HepG2 (cell line): ENCODE data around the gene CD58. TPM values are rescaled to one million over a fixed set of nuclear protein-coding genes. Genes with fewer than 3 reads are reported as not detected.
A peak's percentile ranks its signal among the peaks of the same experiment; 100 is the strongest.

ENCODE experiments used
- BHLHE40 ChIP-seq: IDR thresholded peaks from 2 replicates; pipeline ENCODE4 v1.6.1; 2011; ENCODE audit warnings: low read length, improper control_type of control experiment
- DNMT3B ChIP-seq: conservative IDR thresholded peaks from 2 replicates; pipeline ENCODE4 v1.6.1; 2016; ENCODE audit warnings: missing biosample characterization, control low read depth
- FOXA1 ChIP-seq, 2 experiments: fragments of 450-650 bp in 1 of 2; sonication (generic) in 1 of 2; formaldehyde crosslinking in 1 of 2; IDR thresholded peaks; 2 replicates each; pipeline versions ENCODE4 v1.4.0 to v1.6.1; 2016 to 2020; ENCODE audit warnings: missing genetic modification reagents in 1 of 2
- MIXL1 ChIP-seq: IDR thresholded peaks from 2 replicates; pipeline ENCODE4 v1.6.1; 2016
- NCOA2 ChIP-seq: sonication (generic); formaldehyde crosslinking; IDR thresholded peaks from 2 replicates; pipeline ENCODE4 v1.8.0; 2022; ENCODE audit warnings: inconsistent platforms
- RNF2 ChIP-seq: fragments of 450-650 bp; conservative IDR thresholded peaks from 2 replicates; pipeline ENCODE4 v1.6.1; 2016; ENCODE audit warnings: low read depth
- ZNF567 ChIP-seq: sonication (generic); formaldehyde crosslinking; IDR thresholded peaks from 2 replicates; pipeline ENCODE4 v1.8.1; 2023; ENCODE audit warnings: mild to moderate bottlenecking, missing genetic modification reagents, borderline replicate concordance
- ZSCAN25 ChIP-seq: sonication (generic); formaldehyde crosslinking; IDR thresholded peaks from 2 replicates; pipeline ENCODE4 v1.8.0; 2022; ENCODE audit warnings: mild to moderate bottlenecking, missing genetic modification reagents
- polyA plus RNA-seq, 8 experiments: library from polyadenylated mRNA; depleted of rRNA in 3 of 8; stranded (reverse) in 7 of 8; unstranded in 1 of 8; fragments of >200 nt; fragmentation: Illumina TruSeq in 4 of 8; extraction: Trizol in 4 of 8; gene quantifications; 2 replicates each; pipeline versions ENCODE4 v1.2.1 to v1.2.3, GENCODE V29; 2011 to 2016; ENCODE audit warnings: low read depth in 4 of 8, missing spikeins in 1 of 8, mixed read lengths in 1 of 8; ENCODE audit not compliant: insufficient read depth in 1 of 8
- total RNA-seq, 5 experiments: library from RNA; depleted of rRNA; stranded (reverse); fragments of >200 nt; fragmentation: Illumina TruSeq; extraction: Trizol; gene quantifications; 2 replicates each; pipeline ENCODE4 v1.2.3, GENCODE V29; 2016; ENCODE audit warnings: low read depth in 1 of 5
- TF ChIP-seq, protein P1 (sequence below): sonication (generic); formaldehyde crosslinking; IDR thresholded peaks from one replicate; pipeline ENCODE4 v1.5.1; 2020; ENCODE audit warnings: mild to moderate bottlenecking, missing genetic modification reagents; ENCODE audit errors: not compliant biosample characterization
- TF ChIP-seq, protein P2 (sequence below): sonication (generic); formaldehyde crosslinking; IDR thresholded peaks from 2 replicates; pipeline ENCODE4 v1.5.0; 2020; ENCODE audit warnings: missing genetic modification reagents
- TF ChIP-seq, protein P3 (sequence below): sonication (generic); formaldehyde crosslinking; IDR thresholded peaks from 2 replicates; pipeline ENCODE4 v1.4.0; 2020; ENCODE audit warnings: missing genetic modification reagents
- TF ChIP-seq, protein P4 (sequence below): sonication (generic); IDR thresholded peaks from 2 replicates; pipeline ENCODE4 v1.6.1; 2016; ENCODE audit warnings: low read depth, borderline replicate concordance
- TF ChIP-seq, protein P5 (sequence below): sonication (generic); formaldehyde crosslinking; conservative IDR thresholded peaks from 2 replicates; pipeline ENCODE4 v1.8.0; 2022; ENCODE audit warnings: low read depth, missing genetic modification reagents

The CD58 gene
- total and polyA plus RNA-seq, 2 of the 13 experiments (the other 11 are each of a cell fraction or from before 2014, with no cell fraction given): 9.4 to 13.5 TPM

DNA sequence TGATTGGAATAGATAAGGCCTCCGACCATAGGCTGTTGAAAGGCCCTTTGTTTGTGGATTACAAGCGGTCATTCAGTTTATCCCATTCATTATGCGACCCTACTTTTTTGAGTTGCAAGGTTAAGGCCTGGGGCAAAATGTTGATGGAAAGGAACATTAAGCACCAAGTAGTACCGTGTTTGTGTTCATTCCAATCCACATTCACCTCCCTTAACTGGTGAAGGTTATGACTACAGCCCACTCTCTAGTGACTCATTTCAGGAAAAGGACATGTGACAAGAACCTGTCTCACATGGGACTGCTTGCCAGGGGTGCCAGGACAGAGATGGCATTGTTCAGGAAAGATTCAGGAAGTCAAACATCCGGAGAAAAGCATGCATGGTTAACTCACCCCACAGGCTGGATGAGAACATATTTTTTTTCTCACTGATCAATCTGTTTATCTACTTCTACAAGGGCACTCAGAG, 81.6 kb downstream of the CD58 start (continued):
- TF ChIP-seq, protein P1, sequence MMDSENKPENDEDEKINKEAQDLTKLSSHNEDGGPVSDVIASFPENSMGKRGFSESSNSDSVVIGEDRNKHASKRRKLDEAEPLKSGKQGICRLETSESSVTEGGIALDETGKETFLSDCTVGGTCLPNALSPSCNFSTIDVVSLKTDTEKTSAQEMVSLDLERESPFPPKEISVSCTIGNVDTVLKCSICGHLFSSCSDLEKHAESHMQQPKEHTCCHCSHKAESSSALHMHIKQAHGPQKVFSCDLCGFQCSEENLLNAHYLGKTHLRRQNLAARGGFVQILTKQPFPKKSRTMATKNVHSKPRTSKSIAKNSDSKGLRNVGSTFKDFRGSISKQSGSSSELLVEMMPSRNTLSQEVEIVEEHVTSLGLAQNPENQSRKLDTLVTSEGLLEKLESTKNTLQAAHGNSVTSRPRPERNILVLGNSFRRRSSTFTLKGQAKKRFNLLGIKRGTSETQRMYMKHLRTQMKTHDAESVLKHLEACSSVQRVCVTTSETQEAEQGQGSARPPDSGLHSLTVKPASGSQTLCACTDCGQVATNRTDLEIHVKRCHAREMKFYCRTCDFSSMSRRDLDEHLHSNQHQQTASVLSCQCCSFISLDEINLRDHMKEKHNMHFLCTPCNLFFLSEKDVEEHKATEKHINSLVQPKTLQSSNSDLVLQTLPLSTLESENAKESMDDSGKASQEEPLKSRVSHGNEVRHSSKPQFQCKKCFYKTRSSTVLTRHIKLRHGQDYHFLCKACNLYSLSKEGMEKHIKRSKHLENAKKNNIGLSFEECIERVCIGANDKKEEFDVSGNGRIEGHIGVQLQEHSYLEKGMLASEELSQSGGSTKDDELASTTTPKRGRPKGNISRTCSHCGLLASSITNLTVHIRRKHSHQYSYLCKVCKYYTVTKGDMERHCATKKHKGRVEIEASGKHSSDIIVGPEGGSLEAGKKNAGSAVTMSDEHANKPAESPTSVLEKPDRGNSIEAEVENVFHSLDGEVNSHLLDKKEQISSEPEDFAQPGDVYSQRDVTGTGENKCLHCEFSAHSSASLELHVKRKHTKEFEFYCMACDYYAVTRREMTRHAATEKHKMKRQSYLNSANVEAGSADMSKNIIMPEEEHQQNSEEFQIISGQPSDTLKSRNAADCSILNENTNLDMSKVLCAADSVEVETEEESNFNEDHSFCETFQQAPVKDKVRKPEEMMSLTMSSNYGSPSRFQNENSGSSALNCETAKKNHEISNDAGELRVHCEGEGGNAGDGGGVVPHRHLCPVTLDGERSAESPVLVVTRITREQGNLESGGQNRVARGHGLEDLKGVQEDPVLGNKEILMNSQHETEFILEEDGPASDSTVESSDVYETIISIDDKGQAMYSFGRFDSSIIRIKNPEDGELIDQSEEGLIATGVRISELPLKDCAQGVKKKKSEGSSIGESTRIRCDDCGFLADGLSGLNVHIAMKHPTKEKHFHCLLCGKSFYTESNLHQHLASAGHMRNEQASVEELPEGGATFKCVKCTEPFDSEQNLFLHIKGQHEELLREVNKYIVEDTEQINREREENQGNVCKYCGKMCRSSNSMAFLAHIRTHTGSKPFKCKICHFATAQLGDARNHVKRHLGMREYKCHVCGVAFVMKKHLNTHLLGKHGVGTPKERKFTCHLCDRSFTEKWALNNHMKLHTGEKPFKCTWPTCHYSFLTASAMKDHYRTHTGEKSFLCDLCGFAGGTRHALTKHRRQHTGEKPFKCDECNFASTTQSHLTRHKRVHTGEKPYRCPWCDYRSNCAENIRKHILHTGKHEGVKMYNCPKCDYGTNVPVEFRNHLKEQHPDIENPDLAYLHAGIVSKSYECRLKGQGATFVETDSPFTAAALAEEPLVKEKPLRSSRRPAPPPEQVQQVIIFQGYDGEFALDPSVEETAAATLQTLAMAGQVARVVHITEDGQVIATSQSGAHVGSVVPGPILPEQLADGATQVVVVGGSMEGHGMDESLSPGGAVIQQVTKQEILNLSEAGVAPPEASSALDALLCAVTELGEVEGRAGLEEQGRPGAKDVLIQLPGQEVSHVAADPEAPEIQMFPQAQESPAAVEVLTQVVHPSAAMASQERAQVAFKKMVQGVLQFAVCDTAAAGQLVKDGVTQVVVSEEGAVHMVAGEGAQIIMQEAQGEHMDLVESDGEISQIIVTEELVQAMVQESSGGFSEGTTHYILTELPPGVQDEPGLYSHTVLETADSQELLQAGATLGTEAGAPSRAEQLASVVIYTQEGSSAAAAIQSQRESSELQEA (CRISPR knock-in tag): no peak
- TF ChIP-seq, protein P2, sequence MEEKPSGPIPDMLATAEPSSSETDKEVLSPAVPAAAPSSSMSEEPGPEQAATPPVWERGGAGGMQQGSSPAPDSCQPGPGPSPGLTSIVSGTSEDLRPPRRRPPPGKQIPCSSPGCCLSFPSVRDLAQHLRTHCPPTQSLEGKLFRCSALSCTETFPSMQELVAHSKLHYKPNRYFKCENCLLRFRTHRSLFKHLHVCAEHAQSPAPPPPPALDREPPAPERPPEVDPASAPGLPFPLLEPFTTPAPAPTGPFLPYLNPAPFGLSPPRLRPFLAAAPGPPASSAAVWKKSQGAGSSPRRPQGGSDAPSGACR (CRISPR knock-in tag): no peak
- TF ChIP-seq, protein P3, sequence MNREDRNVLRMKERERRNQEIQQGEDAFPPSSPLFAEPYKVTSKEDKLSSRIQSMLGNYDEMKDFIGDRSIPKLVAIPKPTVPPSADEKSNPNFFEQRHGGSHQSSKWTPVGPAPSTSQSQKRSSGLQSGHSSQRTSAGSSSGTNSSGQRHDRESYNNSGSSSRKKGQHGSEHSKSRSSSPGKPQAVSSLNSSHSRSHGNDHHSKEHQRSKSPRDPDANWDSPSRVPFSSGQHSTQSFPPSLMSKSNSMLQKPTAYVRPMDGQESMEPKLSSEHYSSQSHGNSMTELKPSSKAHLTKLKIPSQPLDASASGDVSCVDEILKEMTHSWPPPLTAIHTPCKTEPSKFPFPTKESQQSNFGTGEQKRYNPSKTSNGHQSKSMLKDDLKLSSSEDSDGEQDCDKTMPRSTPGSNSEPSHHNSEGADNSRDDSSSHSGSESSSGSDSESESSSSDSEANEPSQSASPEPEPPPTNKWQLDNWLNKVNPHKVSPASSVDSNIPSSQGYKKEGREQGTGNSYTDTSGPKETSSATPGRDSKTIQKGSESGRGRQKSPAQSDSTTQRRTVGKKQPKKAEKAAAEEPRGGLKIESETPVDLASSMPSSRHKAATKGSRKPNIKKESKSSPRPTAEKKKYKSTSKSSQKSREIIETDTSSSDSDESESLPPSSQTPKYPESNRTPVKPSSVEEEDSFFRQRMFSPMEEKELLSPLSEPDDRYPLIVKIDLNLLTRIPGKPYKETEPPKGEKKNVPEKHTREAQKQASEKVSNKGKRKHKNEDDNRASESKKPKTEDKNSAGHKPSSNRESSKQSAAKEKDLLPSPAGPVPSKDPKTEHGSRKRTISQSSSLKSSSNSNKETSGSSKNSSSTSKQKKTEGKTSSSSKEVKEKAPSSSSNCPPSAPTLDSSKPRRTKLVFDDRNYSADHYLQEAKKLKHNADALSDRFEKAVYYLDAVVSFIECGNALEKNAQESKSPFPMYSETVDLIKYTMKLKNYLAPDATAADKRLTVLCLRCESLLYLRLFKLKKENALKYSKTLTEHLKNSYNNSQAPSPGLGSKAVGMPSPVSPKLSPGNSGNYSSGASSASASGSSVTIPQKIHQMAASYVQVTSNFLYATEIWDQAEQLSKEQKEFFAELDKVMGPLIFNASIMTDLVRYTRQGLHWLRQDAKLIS (CRISPR knock-in tag): no peak
- TF ChIP-seq FOXA1 (IDR thresholded peaks at IDR 0.05): no peak
- TF ChIP-seq FOXA1 (CRISPR knock-in tag; IDR thresholded peaks at IDR 0.05): 0 out of 2 replicates have a peak, but pooled peaks have one; percentile 8
- TF ChIP-seq, protein P4, sequence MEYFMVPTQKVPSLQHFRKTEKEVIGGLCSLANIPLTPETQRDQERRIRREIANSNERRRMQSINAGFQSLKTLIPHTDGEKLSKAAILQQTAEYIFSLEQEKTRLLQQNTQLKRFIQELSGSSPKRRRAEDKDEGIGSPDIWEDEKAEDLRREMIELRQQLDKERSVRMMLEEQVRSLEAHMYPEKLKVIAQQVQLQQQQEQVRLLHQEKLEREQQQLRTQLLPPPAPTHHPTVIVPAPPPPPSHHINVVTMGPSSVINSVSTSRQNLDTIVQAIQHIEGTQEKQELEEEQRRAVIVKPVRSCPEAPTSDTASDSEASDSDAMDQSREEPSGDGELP: peak; percentile 66; the same call in 1 of the 2 replicates
- TF ChIP-seq BHLHE40: peak; percentile 41; the same call in 1 of the 2 replicates
- no peak; the same call in 1 of the 2 replicates for TF ChIP-seq DNMT3B (CRISPR knock-in tag)
- TF ChIP-seq, protein P5, sequence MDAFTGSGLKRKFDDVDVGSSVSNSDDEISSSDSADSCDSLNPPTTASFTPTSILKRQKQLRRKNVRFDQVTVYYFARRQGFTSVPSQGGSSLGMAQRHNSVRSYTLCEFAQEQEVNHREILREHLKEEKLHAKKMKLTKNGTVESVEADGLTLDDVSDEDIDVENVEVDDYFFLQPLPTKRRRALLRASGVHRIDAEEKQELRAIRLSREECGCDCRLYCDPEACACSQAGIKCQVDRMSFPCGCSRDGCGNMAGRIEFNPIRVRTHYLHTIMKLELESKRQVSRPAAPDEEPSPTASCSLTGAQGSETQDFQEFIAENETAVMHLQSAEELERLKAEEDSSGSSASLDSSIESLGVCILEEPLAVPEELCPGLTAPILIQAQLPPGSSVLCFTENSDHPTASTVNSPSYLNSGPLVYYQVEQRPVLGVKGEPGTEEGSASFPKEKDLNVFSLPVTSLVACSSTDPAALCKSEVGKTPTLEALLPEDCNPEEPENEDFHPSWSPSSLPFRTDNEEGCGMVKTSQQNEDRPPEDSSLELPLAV (CRISPR knock-in tag): no peak
- TF ChIP-seq MIXL1 (CRISPR knock-in tag): peak; percentile 73; the same call in 1 of the 2 replicates
- peak; percentile 92 for TF ChIP-seq NCOA2
- TF ChIP-seq ZSCAN25 (CRISPR knock-in tag): no peak
- no peak for TF ChIP-seq ZNF567
- TF ChIP-seq RNF2: 0 out of 2 replicates have a peak, but pooled peaks have one; percentile 39
